SK-N-SH (cell line): ENCODE data around the gene OR2H1. TPM values are rescaled to one million over a fixed set of nuclear protein-coding genes. Genes with fewer than 3 reads are reported as not detected.

Experiments
- CTCF ChIA-PET: fragments of 300-600, 350-600 bp; formaldehyde crosslinking; extraction: SDS; loops from one replicate; lab custom pipeline; 2021; lab: Yijun Ruan, JAX
- POLR2A ChIA-PET: fragments of 350-600 bp; sonication (Branson Sonifier 250); formaldehyde crosslinking; extraction: SDS; loops from one replicate; lab custom pipeline; 2020; ENCODE audit warnings: antibody characterized with exemption, inconsistent platforms; lab: Yijun Ruan, JAX
- DNase-seq: peaks from one replicate; pipeline ENCODE4 v3.0.0; 2012
- H2AFZ ChIP-seq: fragments of 200-600 bp; sonication (generic); 2 replicates; pipeline ENCODE4 v1.8.1; 2016; ENCODE audit warnings: antibody characterized with exemption, mild to moderate bottlenecking, low read depth
- H3F3A ChIP-seq: fragments of 200-600 bp; sonication (generic); replicated peaks from 2 replicates; pipeline ENCODE3; 2016; ENCODE audit warnings: antibody characterized with exemption, mild to moderate bottlenecking; ENCODE audit not compliant: insufficient read depth
- H3K27ac ChIP-seq, 2 experiments: fragments of 200-500 bp in 1 of 2; fragments of 200-600 bp in 1 of 2; sonication (Bioruptor generic) in 1 of 2; sonication (generic), shearing (Covaris generic) in 1 of 2; 2 replicates each; pipeline versions ENCODE4 v1.5.1 to v1.6.1; 2014 to 2016; ENCODE audit warnings: low read depth in 2 of 2, inconsistent platforms in 1 of 2, low read length in 1 of 2, mild to moderate bottlenecking in 1 of 2, mixed read lengths in 1 of 2
- H3K27me3 ChIP-seq: fragments of 200-600 bp; sonication (generic), shearing (Covaris generic); 2 replicates; pipeline ENCODE4 v1.6.1; 2016; ENCODE audit warnings: mixed run types; ENCODE audit not compliant: insufficient read depth
- H3K36me3 ChIP-seq, 2 experiments: fragments of 200-500 bp in 1 of 2; fragments of 200-600 bp in 1 of 2; sonication (Bioruptor generic) in 1 of 2; sonication (generic) in 1 of 2; replicated peaks in 1 of 2; 2 replicates each; pipeline versions ENCODE3 to v1.5.1; 2014 to 2016; ENCODE audit warnings: low read length in 1 of 2, mild to moderate bottlenecking in 1 of 2; ENCODE audit not compliant: insufficient read depth in 2 of 2, control insufficient read depth in 1 of 2
- H3K4me1 ChIP-seq, 2 experiments: fragments of 200-500 bp in 1 of 2; fragments of 200-600 bp in 1 of 2; sonication (Bioruptor generic) in 1 of 2; sonication (generic), shearing (Covaris generic) in 1 of 2; 2 replicates each; pipeline versions ENCODE4 v1.5.1 to v1.6.1; 2014 to 2016; ENCODE audit warnings: low read depth in 1 of 2, low read length in 1 of 2, mixed run types in 1 of 2; ENCODE audit not compliant: insufficient read depth in 2 of 2, control insufficient read depth in 1 of 2
- H3K4me2 ChIP-seq: fragments of 200-600 bp; sonication (generic), shearing (Covaris generic); 2 replicates; pipeline ENCODE4 v1.6.1; 2017; ENCODE audit warnings: mixed run types
- H3K4me3 ChIP-seq, 2 experiments: fragments of 200-500 bp in 1 of 2; fragments of 200-600 bp in 1 of 2; sonication (Bioruptor generic) in 1 of 2; sonication (generic), shearing (Covaris generic) in 1 of 2; 2 replicates each; pipeline versions ENCODE4 v1.5.1 to v1.8.1; 2014 to 2016; ENCODE audit warnings: low read depth in 2 of 2, inconsistent platforms in 1 of 2, low read length in 1 of 2, mild to moderate bottlenecking in 1 of 2, mixed read lengths in 1 of 2, moderate library complexity in 1 of 2
- H3K79me2 ChIP-seq: fragments of 200-600 bp; sonication (generic); 2 replicates; pipeline ENCODE4 v1.8.1; 2017; ENCODE audit warnings: mild to moderate bottlenecking; ENCODE audit not compliant: insufficient read depth
- H3K9ac ChIP-seq: fragments of 200-600 bp; sonication (generic); 2 replicates; pipeline ENCODE4 v1.6.1; 2017; ENCODE audit warnings: mixed run types
- H3K9me2 ChIP-seq: fragments of 200-600 bp; sonication (generic); 2 replicates; pipeline ENCODE4 v1.6.1; 2017; ENCODE audit warnings: mixed run types
- H3K9me3 ChIP-seq: fragments of 200-600 bp; sonication (generic); 2 replicates; pipeline ENCODE4 v1.6.1; 2017; ENCODE audit warnings: mixed run types, mild to moderate bottlenecking, moderate library complexity
- H4K20me1 ChIP-seq: fragments of 200-600 bp; sonication (generic); 2 replicates; pipeline ENCODE4 v1.6.1; 2017; ENCODE audit warnings: mild to moderate bottlenecking, mixed run types; ENCODE audit not compliant: insufficient read depth
- ELF1 ChIP-seq: IDR thresholded peaks from 2 replicates; pipeline ENCODE4 v1.4.0; 2012
- EP300 ChIP-seq, 2 experiments: IDR thresholded peaks; 2 replicates each; pipeline versions ENCODE4 v1.4.0 to v1.6.1; 2012; ENCODE audit warnings: borderline replicate concordance in 1 of 2, low read depth in 1 of 2, low read length in 1 of 2
- EZH2phosphoT487 ChIP-seq: fragments of 200-600 bp; sonication (generic); IDR thresholded peaks from 2 replicates; pipeline ENCODE4 v1.6.1; 2017; ENCODE audit warnings: low read depth, mixed run types, mild to moderate bottlenecking, antibody characterized with exemption, moderate library complexity, borderline replicate concordance
- FOXJ3 ChIP-seq: sonication (generic); formaldehyde crosslinking; IDR thresholded peaks from 2 replicates; pipeline ENCODE4 v1.5.1; 2020; ENCODE audit warnings: mild to moderate bottlenecking, missing genetic modification reagents
- JUND ChIP-seq: IDR thresholded peaks from 2 replicates; pipeline ENCODE4 v1.4.0; 2012
- MEF2A ChIP-seq: IDR thresholded peaks from 2 replicates; pipeline ENCODE4 v1.4.0; 2012; ENCODE audit warnings: low read depth, borderline replicate concordance
- NFIC ChIP-seq: IDR thresholded peaks from 2 replicates; pipeline ENCODE4 v1.4.0; 2012; ENCODE audit warnings: borderline replicate concordance
- POLR2AphosphoS5 ChIP-seq: IDR thresholded peaks from 2 replicates; pipeline ENCODE4 v1.6.1; 2012; ENCODE audit warnings: low read depth, low read length
- RCOR1 ChIP-seq: fragments of 150-350 bp; IDR thresholded peaks from 2 replicates; pipeline ENCODE4 v1.6.1; 2017; ENCODE audit warnings: antibody characterized with exemption, low read length
- RFX5 ChIP-seq: IDR thresholded peaks from 2 replicates; pipeline ENCODE4 v1.6.1; 2012; ENCODE audit warnings: mild to moderate bottlenecking, improper control_type of control experiment, low read length
- RXRA ChIP-seq: IDR thresholded peaks from 2 replicates; pipeline ENCODE4 v1.4.0; 2012; ENCODE audit warnings: low read depth, mild to moderate bottlenecking, borderline replicate concordance
- TAF1 ChIP-seq: IDR thresholded peaks from 2 replicates; pipeline ENCODE4 v1.6.1; 2012; ENCODE audit warnings: low read depth, mild to moderate bottlenecking, low read length, moderate library complexity, borderline replicate concordance
- TEAD4 ChIP-seq: IDR thresholded peaks from 2 replicates; pipeline ENCODE4 v1.4.0; 2012; ENCODE audit warnings: mild to moderate bottlenecking, borderline replicate concordance; ENCODE audit not compliant: insufficient read depth
- WGBS: methylation state at CpG from one replicate; pipeline ENCODE4 v1.1.6; 2017; ENCODE audit warnings: low lambda C conversion rate; 5-methylcytosine and 5-hydroxymethylcytosine counted together
- polyA plus RNA-seq, 3 experiments: library from polyadenylated mRNA; depleted of rRNA; stranded (reverse); fragments of >200 nt; gene quantifications; 2 replicates each; pipeline ENCODE4 v1.2.3, GENCODE V29; 2012
- TF ChIP-seq, protein P1 (sequence below): fragments of 150-350 bp; IDR thresholded peaks from 2 replicates; pipeline ENCODE4 v1.6.1; 2016; ENCODE audit warnings: mild to moderate bottlenecking, low read depth, low read length
- TF ChIP-seq, protein P2 (sequence below): fragments of 150-350 bp; IDR thresholded peaks from 2 replicates; pipeline ENCODE4 v1.6.1; 2017; ENCODE audit warnings: antibody characterized with exemption, low read length, low read depth, borderline replicate concordance
- TF ChIP-seq, protein P3 (sequence below): IDR thresholded peaks from 2 replicates; pipeline ENCODE4; 2012
- TF ChIP-seq, protein P4 (sequence below): IDR thresholded peaks from 2 replicates; pipeline ENCODE4 v1.4.0; 2012; ENCODE audit warnings: low read depth, borderline replicate concordance
- TF ChIP-seq, protein P5 (sequence below): IDR thresholded peaks from 2 replicates; pipeline ENCODE4 v1.4.0; 2012; ENCODE audit warnings: low read depth
- TF ChIP-seq, protein P6 (sequence below): fragments of 200-600 bp; sonication (generic); IDR thresholded peaks from 2 replicates; pipeline ENCODE4 v1.6.1; 2017; ENCODE audit warnings: antibody characterized with exemption, mild to moderate bottlenecking, moderate library complexity

OR2H1 gene
- polyA plus RNA-seq, 1 of the 3 experiments (the other 2 are of a cell fraction): not detected

DNA sequence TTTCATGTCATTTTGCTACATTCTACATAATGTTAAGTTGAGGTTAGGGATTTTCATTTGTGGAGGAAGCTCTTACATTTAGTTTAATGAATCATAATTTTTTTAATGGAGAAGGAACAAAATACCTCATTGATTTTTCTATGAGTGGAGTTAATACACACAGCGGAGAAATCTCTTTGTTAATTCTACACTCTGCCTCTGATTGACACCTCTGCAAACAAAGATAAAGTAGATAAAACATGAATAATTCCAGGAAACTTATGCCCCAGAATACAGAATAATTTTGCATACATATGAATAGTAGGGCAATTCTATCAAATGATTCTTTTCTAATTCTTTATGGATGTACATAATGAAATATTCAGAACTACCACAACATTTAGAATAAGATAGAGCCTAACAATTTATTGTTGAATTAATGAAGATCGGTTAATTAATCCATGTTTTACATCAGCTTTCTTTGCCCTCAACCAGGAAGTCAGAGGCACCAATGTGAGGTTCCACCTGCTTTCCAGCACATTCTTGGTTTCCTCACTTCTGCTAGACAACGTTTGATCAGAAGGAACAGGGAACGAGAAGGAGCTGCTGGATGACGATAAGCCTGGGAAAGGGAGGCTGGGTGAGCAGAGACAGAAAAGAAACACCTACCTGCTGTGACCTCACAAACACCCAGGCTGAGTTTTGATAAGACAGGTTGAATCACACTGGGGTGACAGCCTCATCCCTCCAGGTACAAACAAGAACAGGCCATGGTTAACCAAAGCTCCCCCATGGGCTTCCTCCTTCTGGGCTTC is 4.3 kb downstream of the OR2H1 start (continued):
- TF ChIP-seq, protein P1, sequence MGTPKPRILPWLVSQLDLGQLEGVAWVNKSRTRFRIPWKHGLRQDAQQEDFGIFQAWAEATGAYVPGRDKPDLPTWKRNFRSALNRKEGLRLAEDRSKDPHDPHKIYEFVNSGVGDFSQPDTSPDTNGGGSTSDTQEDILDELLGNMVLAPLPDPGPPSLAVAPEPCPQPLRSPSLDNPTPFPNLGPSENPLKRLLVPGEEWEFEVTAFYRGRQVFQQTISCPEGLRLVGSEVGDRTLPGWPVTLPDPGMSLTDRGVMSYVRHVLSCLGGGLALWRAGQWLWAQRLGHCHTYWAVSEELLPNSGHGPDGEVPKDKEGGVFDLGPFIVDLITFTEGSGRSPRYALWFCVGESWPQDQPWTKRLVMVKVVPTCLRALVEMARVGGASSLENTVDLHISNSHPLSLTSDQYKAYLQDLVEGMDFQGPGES: no peak
- TF ChIP-seq NFIC: no peak
- no peak for TF ChIP-seq JUND
- TF ChIP-seq FOXJ3: no peak
- TF ChIP-seq RXRA: no peak
- no peak for TF ChIP-seq EP300 (IDR thresholded peaks at IDR 0.05; ENCODE audit: borderline replicate concordance in 1 of 2, low read depth in 1 of 2, low read length in 1 of 2)
- TF ChIP-seq, protein P2, sequence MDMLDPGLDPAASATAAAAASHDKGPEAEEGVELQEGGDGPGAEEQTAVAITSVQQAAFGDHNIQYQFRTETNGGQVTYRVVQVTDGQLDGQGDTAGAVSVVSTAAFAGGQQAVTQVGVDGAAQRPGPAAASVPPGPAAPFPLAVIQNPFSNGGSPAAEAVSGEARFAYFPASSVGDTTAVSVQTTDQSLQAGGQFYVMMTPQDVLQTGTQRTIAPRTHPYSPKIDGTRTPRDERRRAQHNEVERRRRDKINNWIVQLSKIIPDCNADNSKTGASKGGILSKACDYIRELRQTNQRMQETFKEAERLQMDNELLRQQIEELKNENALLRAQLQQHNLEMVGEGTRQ: no peak
- TF ChIP-seq, protein P3, sequence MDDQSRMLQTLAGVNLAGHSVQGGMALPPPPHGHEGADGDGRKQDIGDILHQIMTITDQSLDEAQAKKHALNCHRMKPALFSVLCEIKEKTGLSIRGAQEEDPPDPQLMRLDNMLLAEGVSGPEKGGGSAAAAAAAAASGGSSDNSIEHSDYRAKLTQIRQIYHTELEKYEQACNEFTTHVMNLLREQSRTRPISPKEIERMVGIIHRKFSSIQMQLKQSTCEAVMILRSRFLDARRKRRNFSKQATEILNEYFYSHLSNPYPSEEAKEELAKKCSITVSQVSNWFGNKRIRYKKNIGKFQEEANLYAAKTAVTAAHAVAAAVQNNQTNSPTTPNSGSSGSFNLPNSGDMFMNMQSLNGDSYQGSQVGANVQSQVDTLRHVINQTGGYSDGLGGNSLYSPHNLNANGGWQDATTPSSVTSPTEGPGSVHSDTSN: no peak

DNA sequence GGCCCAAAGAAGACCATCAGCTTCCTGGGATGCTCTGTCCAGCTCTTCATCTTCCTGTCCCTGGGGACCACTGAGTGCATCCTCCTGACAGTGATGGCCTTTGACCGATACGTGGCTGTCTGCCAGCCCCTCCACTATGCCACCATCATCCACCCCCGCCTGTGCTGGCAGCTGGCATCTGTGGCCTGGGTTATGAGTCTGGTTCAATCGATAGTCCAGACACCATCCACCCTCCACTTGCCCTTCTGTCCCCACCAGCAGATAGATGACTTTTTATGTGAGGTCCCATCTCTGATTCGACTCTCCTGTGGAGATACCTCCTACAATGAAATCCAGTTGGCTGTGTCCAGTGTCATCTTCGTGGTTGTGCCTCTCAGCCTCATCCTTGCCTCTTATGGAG is 5.1 kb downstream of the OR2H1 start:
- Histone ChIP-seq H4K20me1 (no peaks in the 10 kb centered on the region), H3K9me2 (no peaks in the 10 kb centered on the region), H3K27me3 (peaks cover 28% of the 10 kb centered on the region; the same call in 1 of the 2 replicates), H3K9ac (no peak overlapping the region), H3F3A (no peaks in the 10 kb centered on the region), H3K4me1 (no peaks in the 10 kb centered on the region; a peak in 1 of 4 replicates), H3K36me3 (no peaks in the 10 kb centered on the region), H3K4me3 (no peak overlapping the region), H3K79me2 (no peaks in the 10 kb centered on the region), H3K9me3 (no peaks in the 10 kb centered on the region), H3K27ac (no peak overlapping the region), H3K4me2 (no peak overlapping the region), H2AFZ (no peak overlapping the region)
- DNase-seq: no peak
- POLR2A ChIA-PET: no interaction called here
- CTCF ChIA-PET: no interaction called here
- 9% methylated on average over 4 of the region's 6 CpGs for WGBS
- TF ChIP-seq, protein P1: no peak
- TF ChIP-seq, protein P4, sequence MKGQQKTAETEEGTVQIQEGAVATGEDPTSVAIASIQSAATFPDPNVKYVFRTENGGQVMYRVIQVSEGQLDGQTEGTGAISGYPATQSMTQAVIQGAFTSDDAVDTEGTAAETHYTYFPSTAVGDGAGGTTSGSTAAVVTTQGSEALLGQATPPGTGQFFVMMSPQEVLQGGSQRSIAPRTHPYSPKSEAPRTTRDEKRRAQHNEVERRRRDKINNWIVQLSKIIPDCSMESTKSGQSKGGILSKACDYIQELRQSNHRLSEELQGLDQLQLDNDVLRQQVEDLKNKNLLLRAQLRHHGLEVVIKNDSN: no peak
- TF ChIP-seq, protein P5, sequence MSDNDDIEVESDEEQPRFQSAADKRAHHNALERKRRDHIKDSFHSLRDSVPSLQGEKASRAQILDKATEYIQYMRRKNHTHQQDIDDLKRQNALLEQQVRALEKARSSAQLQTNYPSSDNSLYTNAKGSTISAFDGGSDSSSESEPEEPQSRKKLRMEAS: no peak
- TF ChIP-seq, protein P6, sequence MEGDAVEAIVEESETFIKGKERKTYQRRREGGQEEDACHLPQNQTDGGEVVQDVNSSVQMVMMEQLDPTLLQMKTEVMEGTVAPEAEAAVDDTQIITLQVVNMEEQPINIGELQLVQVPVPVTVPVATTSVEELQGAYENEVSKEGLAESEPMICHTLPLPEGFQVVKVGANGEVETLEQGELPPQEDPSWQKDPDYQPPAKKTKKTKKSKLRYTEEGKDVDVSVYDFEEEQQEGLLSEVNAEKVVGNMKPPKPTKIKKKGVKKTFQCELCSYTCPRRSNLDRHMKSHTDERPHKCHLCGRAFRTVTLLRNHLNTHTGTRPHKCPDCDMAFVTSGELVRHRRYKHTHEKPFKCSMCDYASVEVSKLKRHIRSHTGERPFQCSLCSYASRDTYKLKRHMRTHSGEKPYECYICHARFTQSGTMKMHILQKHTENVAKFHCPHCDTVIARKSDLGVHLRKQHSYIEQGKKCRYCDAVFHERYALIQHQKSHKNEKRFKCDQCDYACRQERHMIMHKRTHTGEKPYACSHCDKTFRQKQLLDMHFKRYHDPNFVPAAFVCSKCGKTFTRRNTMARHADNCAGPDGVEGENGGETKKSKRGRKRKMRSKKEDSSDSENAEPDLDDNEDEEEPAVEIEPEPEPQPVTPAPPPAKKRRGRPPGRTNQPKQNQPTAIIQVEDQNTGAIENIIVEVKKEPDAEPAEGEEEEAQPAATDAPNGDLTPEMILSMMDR: no peak
- TF ChIP-seq TAF1 (no peak), MEF2A (no peak), TEAD4 (no peak), EZH2phosphoT487 (no peak), POLR2AphosphoS5 (no peak), RFX5 (no peak), ELF1 (no peak), RCOR1 (no peak), NFIC (no peak), JUND (no peak)
- TF ChIP-seq, protein P3: no peak
